PC-9 (cell line): ENCODE measurements around the gene DGKD. TPM values are rescaled to one million over a fixed set of nuclear protein-coding genes. Genes with fewer than 3 reads are reported as not detected.
A peak's percentile ranks its signal among the peaks of the same experiment; 100 is the strongest.

Experiments
- BruUV-seq: library from RNA; stranded (reverse); fragments of 400-500 nt; replicated peaks from 2 replicates; lab custom pipeline; 2021; lab: Mats Ljungman, UMichigan
- CTCF ChIA-PET: fragments of 300-600 bp; sonication (Branson Sonifier 250); formaldehyde crosslinking; loops from one replicate; lab custom pipeline; 2022; ENCODE audit warnings: antibody characterized with exemption; lab: Charles Lee
- POLR2A ChIA-PET: fragments of 300-600 bp; sonication (Branson Sonifier 250); formaldehyde crosslinking; loops from one replicate; lab custom pipeline; 2022; ENCODE audit warnings: antibody characterized with exemption; ENCODE audit not compliant: unreplicated experiment; lab: Charles Lee
- DNase-seq, 2 experiments: peaks; one replicate each; pipeline versions ENCODE4 v3.0.0 to v3.0.0-alpha.2; 2015 to 2022; ENCODE audit warnings: mixed read lengths in 1 of 2
- H2AFZ ChIP-seq: fragments of 200-600 bp; sonication (generic); 2 replicates; pipeline ENCODE4 v1.8.1; 2017; ENCODE audit warnings: antibody characterized with exemption
- H3F3A ChIP-seq: fragments of 200-600 bp; sonication (generic); 2 replicates; pipeline ENCODE4 v1.8.1; 2017; ENCODE audit warnings: antibody characterized with exemption, mild to moderate bottlenecking, low read depth; ENCODE audit not compliant: insufficient read depth
- H3K27ac ChIP-seq: fragments of 200-600 bp; sonication (generic); 2 replicates; pipeline ENCODE4 v1.6.1; 2016; ENCODE audit warnings: mixed run types
- H3K27me3 ChIP-seq: fragments of 200-600 bp; sonication (generic); 2 replicates; pipeline ENCODE4 v1.6.1; 2016; ENCODE audit warnings: low read depth, mixed run types; ENCODE audit not compliant: insufficient read depth
- H3K36me3 ChIP-seq: fragments of 200-600 bp; sonication (generic); 2 replicates; pipeline ENCODE4 v1.6.1; 2016; ENCODE audit warnings: low read depth, mixed run types
- H3K4me1 ChIP-seq: fragments of 200-600 bp; sonication (generic); replicated peaks from 2 replicates; pipeline ENCODE4 v1.6.1; 2016; ENCODE audit warnings: mixed run types; ENCODE audit not compliant: insufficient read depth
- H3K4me2 ChIP-seq: fragments of 200-600 bp; sonication (generic); 2 replicates; pipeline ENCODE4 v1.6.1; 2017; ENCODE audit warnings: mixed run types
- H3K4me3 ChIP-seq: fragments of 200-600 bp; sonication (generic); 2 replicates; pipeline ENCODE4 v1.6.1; 2016; ENCODE audit warnings: mixed run types
- H3K79me2 ChIP-seq: fragments of 200-600 bp; sonication (generic); 2 replicates; pipeline ENCODE4 v1.6.1; 2017; ENCODE audit warnings: low read depth, mixed run types
- H3K9me2 ChIP-seq: fragments of 200-600 bp; sonication (generic); 2 replicates; pipeline ENCODE4 v1.8.1; 2017; ENCODE audit warnings: mild to moderate bottlenecking; ENCODE audit not compliant: insufficient read depth
- H3K9me3 ChIP-seq: fragments of 200-600 bp; sonication (generic); 2 replicates; pipeline ENCODE4 v1.8.1; 2016; ENCODE audit warnings: low read depth; ENCODE audit not compliant: insufficient read depth
- H4K20me1 ChIP-seq: fragments of 200-600 bp; sonication (generic); 2 replicates; pipeline ENCODE4 v1.8.1; 2017; ENCODE audit not compliant: insufficient read depth
- EZH2 ChIP-seq: fragments of 200-600 bp; sonication (generic); IDR thresholded peaks from 2 replicates; pipeline ENCODE4 v1.8.0; 2017; ENCODE audit warnings: antibody characterized with exemption, low read depth
- intact Hi-C: fragments of 100-400 bp; cut with micrococcal nuclease; formaldehyde crosslinking; loops from one replicate; pipeline ENCODE4 v1.10.0; 2022; ENCODE audit not compliant: unreplicated experiment
- total RNA-seq: library from RNA; stranded (reverse); gene quantifications from 2 replicates; pipeline ENCODE4 v1.2.3, GENCODE V29; 2021
- TF ChIP-seq, protein P1 (sequence below): fragments of 200-600 bp; sonication (generic); conservative IDR thresholded peaks from 2 replicates; pipeline ENCODE4 v1.6.1; 2017; ENCODE audit warnings: mixed run types, antibody characterized with exemption, mild to moderate bottlenecking, moderate library complexity

The DGKD gene
- total RNA-seq, 1 experiment from 2014 or later = 59.5 TPM

DNA sequence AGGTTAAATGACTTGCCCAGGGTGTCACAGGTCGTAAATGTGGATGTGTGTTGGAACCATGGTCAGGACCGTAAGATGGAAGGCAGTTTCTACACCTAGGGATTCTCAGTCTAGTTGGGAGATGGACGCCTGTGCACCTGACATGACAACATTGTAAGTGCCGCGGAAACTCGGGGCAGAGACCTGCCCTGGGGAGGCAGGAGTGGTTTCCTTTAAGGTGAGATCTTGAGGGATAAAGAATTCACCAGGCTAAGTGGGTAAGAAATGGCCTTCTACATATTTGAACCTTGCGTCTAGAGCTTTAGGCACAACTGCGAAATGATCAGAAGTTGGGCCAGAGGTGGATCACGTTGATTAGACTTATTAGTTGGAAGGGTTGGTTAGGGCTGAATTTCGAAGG, 1.6 kb downstream of the DGKD start:
- Histone ChIP-seq H4K20me1 (no peaks in the 10 kb centered on the region; the same call in 1 of the 2 replicates), H3K27me3 (no peaks in the 10 kb centered on the region), H3F3A (peaks cover 31% of the 10 kb centered on the region), H3K4me2 (peak overlapping the region; percentile 85), H3K9me2 (no peaks in the 10 kb centered on the region), H3K27ac (peak overlapping the region; percentile 80), H3K4me1 (peaks cover 61% of the 10 kb centered on the region), H3K9me3 (no peaks in the 10 kb centered on the region), H3K4me3 (peak overlapping the region; percentile 65; the same call in 1 of the 2 replicates), H3K36me3 (peaks cover 18% of the 10 kb centered on the region), H2AFZ (no peak overlapping the region), H3K79me2 (peaks cover 61% of the 10 kb centered on the region)
- POLR2A ChIA-PET = interaction anchor here (0.6 kb wide), 2 partner anchors 64 to 111 kb away, joined by 7 read pairs; no protein-coding TSS in a partner anchor
- CTCF ChIA-PET = interaction anchor here (0.7 to 1.1 kb wide), 2 partner anchors 10 to 88 kb away, joined by 5 to 6 read pairs; no protein-coding TSS in a partner anchor
- intact Hi-C loops = loop anchor here (1.0 to 10.0 kb wide), 3 partner anchors 87 to 501 kb away; no protein-coding TSS in a partner anchor
- TF ChIP-seq EZH2 = no peak
- TF ChIP-seq, protein P1, sequence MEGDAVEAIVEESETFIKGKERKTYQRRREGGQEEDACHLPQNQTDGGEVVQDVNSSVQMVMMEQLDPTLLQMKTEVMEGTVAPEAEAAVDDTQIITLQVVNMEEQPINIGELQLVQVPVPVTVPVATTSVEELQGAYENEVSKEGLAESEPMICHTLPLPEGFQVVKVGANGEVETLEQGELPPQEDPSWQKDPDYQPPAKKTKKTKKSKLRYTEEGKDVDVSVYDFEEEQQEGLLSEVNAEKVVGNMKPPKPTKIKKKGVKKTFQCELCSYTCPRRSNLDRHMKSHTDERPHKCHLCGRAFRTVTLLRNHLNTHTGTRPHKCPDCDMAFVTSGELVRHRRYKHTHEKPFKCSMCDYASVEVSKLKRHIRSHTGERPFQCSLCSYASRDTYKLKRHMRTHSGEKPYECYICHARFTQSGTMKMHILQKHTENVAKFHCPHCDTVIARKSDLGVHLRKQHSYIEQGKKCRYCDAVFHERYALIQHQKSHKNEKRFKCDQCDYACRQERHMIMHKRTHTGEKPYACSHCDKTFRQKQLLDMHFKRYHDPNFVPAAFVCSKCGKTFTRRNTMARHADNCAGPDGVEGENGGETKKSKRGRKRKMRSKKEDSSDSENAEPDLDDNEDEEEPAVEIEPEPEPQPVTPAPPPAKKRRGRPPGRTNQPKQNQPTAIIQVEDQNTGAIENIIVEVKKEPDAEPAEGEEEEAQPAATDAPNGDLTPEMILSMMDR = no peak
- DNase-seq = no peak
- BruUV-seq = TSS peak; percentile 45

DNA sequence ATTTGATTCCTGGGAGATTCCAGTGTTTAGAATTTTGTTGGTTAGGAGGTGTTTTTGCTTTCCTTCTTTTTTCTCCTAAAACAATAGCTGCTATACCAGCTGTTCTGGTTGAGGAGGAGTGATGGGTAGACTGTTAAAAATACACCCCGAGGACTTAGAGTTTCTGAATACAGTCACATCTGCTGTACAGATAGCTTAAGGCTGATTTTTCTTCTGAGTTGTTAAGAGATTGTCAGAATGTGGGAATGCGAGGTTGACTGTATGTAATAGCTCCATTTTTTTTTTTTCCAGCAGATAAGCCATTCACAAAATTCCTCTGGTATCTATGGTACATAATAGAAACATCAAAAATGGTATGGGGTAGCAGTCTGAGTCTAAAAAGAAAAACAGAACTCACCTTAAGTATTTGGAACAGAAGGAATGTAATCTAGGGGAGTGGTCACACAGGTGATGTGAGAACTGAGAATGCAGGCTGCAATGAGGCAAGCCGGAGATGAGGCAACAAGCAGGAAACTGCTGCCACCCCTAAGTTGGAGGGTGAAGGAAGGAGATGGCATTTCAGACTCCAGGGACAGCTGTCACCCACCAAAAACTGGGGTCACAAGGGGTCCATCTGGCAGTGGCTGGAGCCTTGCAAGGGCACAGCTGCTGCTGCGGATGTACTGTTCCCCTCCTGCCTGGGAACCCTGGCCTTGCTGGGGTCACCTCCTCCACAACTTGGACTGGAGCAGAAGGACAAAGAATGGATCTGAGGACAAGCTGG, 2.4 kb downstream of the DGKD start:
- Histone ChIP-seq H3K27me3 (no peaks in the 10 kb centered on the region), H4K20me1 (no peaks in the 10 kb centered on the region; the same call in 1 of the 2 replicates), H3K4me3 (peak overlapping the region; percentile 65; the same call in 1 of the 2 replicates), H3K79me2 (peaks cover 69% of the 10 kb centered on the region), H3K36me3 (peaks cover 18% of the 10 kb centered on the region), H3K4me2 (peak overlapping the region; percentile 85), H3K4me1 (peaks cover 53% of the 10 kb centered on the region), H3K27ac (peak overlapping the region; percentile 80), H2AFZ (no peak overlapping the region), H3F3A (peaks cover 25% of the 10 kb centered on the region), H3K9me2 (no peaks in the 10 kb centered on the region), H3K9me3 (no peaks in the 10 kb centered on the region)
- DNase-seq = peak; percentile 49 to 87
- TF ChIP-seq, protein P1 = no peak
- no peak for TF ChIP-seq EZH2
- POLR2A ChIA-PET = interaction anchor here (0.6 to 0.7 kb wide), 4 partner anchors 63 to 112 kb away, joined by 3 to 7 read pairs (median 6); no protein-coding TSS in a partner anchor
- BruUV-seq = no TSS peak
- CTCF ChIA-PET = interaction anchor here (0.6 to 1.1 kb wide), 3 partner anchors 9 to 87 kb away, joined by 3 to 6 read pairs (median 5); no protein-coding TSS in a partner anchor
- intact Hi-C loops = loop anchor here (10.0 kb wide), 2 partner anchors 198 to 502 kb away; no protein-coding TSS in a partner anchor

DNA sequence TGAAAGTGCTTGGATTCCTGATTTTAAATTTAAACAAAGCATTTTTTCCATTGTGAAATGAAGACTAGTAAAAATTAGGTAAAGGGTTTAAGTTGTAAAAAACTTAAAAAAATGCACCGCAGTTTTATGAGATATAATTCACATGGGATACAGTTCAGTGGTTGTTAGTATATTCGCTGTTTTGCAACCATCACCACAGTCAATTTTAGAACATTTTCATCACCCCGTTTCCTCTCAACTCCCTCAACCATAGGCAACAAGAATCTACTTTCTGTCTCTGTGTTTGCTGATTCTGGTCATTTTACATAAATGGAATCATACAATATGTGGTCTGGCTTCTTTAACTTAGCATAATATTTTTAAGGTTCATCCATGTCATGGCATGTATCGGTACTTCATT, 4.0 kb downstream of the DGKD start:
- CTCF ChIA-PET = no interaction called here
- peak overlapping the region; percentile 85; the same call in 1 of the 2 replicates for H3K4me2 ChIP-seq
- no peaks in the 10 kb centered on the region; the same call in 1 of the 2 replicates for H4K20me1 ChIP-seq
- no peak for DNase-seq
- BruUV-seq = no TSS peak
- intact Hi-C loops = loop anchor here (10.0 kb wide), 2 partner anchors 196 to 504 kb away; no protein-coding TSS in a partner anchor
- H3K4me1 ChIP-seq = peaks cover 38% of the 10 kb centered on the region
- H3K4me3 ChIP-seq = no peak overlapping the region
- TF ChIP-seq EZH2 = no peak
- TF ChIP-seq, protein P1 = no peak
- H3K36me3 ChIP-seq = peaks cover 18% of the 10 kb centered on the region
- H3K9me3 ChIP-seq = no peaks in the 10 kb centered on the region
- peaks cover 24% of the 10 kb centered on the region for H3F3A ChIP-seq
- no peak overlapping the region for H2AFZ ChIP-seq
- POLR2A ChIA-PET = no interaction called here
- H3K79me2 ChIP-seq = peaks cover 80% of the 10 kb centered on the region
- H3K27ac ChIP-seq = no peak overlapping the region
- no peaks in the 10 kb centered on the region for H3K27me3 ChIP-seq
- H3K9me2 ChIP-seq = no peaks in the 10 kb centered on the region
